GM20000 (cell line): ENCODE data around the gene KREMEN1.

Experiments
- DNase-seq: peaks from one replicate; pipeline ENCODE4 v3.0.0; 2012; ENCODE audit warnings: low spot score
- TF ChIP-seq, protein P1 (sequence below): IDR thresholded peaks from 2 replicates; pipeline ENCODE4 v1.5.1; 2012; ENCODE audit warnings: mild to moderate bottlenecking, control low read depth; ENCODE audit errors: extremely low read depth, missing control alignments

KREMEN1 gene

DNA sequence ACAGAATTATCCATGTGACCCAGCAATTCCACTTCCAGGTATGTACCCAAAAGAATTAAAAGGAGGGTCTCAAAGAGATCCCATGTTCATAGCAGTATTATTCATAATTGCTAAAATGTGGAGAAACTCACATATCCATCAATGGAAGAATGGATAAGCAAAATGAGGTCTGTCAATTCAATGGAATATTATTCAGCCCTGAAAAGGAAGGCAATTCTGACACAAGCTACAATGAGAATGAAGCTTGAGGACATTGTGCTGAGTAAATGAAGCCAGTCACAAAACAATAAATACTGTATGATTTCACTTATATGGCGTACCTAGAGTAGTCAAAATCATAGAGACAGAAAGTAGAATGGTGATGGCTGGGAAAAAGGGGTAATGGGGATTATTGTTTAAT, 113.5 kb downstream of the KREMEN1 start:
- TF ChIP-seq, protein P1, sequence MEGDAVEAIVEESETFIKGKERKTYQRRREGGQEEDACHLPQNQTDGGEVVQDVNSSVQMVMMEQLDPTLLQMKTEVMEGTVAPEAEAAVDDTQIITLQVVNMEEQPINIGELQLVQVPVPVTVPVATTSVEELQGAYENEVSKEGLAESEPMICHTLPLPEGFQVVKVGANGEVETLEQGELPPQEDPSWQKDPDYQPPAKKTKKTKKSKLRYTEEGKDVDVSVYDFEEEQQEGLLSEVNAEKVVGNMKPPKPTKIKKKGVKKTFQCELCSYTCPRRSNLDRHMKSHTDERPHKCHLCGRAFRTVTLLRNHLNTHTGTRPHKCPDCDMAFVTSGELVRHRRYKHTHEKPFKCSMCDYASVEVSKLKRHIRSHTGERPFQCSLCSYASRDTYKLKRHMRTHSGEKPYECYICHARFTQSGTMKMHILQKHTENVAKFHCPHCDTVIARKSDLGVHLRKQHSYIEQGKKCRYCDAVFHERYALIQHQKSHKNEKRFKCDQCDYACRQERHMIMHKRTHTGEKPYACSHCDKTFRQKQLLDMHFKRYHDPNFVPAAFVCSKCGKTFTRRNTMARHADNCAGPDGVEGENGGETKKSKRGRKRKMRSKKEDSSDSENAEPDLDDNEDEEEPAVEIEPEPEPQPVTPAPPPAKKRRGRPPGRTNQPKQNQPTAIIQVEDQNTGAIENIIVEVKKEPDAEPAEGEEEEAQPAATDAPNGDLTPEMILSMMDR, result no peak
- DNase-seq, result no peak

DNA sequence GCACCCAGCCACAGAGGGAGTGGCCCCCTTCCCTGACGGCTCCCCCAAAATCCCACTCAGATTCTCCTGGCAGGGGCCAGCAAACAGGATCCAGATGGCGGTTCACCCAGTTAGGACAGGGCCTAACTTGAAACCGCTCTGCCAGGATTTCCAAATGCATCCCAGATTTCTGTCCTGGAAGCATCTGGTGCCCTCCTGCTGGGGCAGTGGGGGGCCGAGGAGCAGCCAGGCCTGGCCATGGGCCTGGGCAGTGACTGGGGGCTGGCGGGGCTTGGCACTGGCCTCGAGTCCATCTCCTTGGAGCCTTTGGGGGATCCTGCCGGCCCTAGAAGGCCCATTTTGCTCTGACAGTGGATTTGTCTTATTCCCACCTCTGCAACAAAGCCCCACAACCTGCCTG, 115.0 kb downstream of the KREMEN1 start:
- DNase-seq, result no peak
- TF ChIP-seq, protein P1, result no peak

DNA sequence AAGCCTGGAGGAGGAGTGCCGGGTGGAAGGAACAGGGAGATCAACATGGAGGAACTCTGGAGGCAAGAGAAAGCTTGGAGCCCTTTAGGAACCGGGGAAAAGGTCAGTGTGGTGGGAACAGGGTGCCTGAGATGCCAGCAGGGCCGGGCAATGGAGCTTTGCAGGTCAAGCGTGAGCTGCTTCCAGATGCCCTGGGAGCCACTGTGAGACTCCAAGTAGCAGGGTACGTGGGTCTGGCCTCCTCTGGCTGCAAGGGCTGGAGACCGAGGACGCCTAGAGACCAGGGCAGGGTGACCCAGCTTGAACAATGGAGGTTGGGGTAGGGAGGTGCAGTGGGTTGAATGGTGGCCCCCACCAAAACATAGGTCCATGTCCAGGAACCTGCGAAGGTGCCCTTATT, 117.2 kb downstream of the KREMEN1 start:
- TF ChIP-seq, protein P1, result no peak
- DNase-seq, result no peak

DNA sequence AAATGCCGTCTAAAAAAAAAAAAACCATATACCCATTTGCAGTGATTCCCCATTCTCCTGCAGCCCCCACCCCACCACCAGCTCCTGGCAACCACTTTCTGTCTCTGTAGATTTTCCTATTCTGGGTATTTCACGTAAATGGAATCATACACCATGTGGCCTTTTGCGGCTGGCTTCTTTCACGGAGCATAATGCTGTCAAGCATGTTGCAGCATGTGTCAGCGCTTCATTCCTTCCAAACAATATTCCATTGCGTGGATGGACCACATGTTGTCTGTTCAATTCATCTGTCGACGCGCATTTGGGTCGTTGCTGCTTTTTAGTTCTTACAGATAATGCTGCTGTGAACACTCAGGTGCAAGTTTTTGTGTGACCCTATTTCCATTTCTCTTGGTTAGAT, 118.1 kb downstream of the KREMEN1 start:
- TF ChIP-seq, protein P1, result no peak

DNA sequence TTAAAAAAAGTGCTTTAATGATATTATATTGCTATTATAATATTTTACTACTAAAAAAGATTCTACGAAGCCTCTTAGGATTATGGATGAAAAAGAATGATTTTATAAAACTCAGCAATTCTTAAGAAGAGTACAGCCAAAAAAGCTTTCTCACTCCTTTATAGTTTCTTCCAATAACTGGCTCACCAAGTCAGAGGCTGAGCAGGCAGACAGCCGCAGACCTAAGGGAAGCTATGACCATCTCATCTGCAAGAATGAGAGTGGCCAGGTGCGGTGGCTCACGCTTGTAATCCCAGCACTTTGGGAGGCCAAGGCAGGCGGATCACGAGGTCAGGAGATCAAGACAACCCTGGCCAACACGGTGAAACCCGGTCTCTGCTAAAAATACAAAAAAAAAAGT, 120.2 kb downstream of the KREMEN1 start:
- TF ChIP-seq, protein P1, result no peak
- DNase-seq, result no peak

More for the DNA sequence above, 118.1 kb downstream of the KREMEN1 start:
- DNase-seq, result no peak

DNA sequence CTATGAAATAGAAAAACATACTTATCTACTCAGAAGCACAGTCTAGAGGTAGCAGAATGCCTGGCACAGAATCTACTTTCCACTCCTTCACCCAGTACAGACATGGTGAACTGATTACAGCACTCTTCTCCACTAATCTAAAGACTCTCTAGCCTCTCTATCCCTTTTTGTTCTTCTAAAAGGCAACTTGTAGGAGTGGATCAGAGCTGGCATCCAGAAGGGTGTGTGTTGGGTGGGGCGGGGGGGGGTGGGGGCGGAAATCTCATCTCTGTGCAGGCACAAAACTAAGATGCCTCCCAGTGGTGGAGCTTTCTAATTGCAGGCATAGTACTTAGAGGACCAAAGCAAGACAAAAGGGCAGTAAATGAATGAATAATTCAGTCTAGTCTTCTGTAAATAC, 121.3 kb downstream of the KREMEN1 start:
- DNase-seq, result no peak
- TF ChIP-seq, protein P1, result no peak

DNA sequence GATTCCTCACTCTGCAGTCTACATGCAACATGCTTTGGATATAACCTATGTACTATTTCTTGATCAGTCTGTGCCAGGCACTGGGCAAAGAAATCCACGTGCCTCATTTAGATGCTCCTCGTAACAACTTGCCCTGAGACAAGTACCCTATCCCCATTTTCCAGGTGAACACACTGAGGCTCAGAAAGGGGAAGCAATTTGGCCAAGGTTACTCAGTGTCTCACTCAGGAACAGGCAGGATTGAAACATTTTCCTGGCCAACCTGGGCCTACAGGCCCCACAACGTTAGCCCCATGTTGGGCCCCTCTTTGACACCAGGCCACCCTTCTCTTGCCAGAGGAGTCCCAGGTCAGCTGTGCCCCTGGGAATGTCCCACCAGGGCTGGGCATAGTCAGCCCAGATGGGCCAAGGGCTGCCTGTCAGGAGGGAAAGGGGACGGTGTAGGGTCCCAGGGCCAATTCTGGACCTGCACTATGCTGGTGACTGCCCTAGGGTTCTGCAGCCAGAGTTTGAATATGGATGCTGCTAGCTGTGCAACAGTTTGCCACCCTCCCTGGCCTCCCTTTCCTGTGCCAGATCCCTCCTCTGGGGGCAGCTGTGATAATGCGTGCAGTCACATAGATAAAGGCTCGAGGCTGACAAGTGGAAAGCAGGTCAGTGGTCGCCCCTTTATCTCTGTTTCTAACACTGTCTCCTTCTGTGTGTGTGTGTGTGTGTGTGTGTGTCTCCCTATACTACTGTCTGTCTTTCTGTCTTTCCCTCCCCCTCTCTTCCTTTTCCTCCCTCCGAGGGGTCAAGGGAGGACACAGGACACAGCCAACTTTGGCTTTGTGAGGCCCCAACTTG, 122.5 kb downstream of the KREMEN1 start:
- TF ChIP-seq, protein P1, result no peak
- DNase-seq, result no peak
